GM12865 (cell line): Measurements from ENCODE around the gene STXBP2.

Experiments
- DNase-seq: peaks from one replicate; pipeline ENCODE4 v3.0.0; 2010; ENCODE audit warnings: low read depth
- H3K4me3 ChIP-seq: 2 replicates; pipeline ENCODE4 v1.5.1; 2011; ENCODE audit warnings: mild to moderate bottlenecking, low read depth, low read length, control low read depth
- TF ChIP-seq, protein P1 (sequence below): IDR thresholded peaks from 2 replicates; pipeline ENCODE4 v1.5.1; 2011; ENCODE audit warnings: low read length, control low read depth, low read depth, inconsistent platforms; ENCODE audit not compliant: insufficient read depth; ENCODE audit errors: missing control alignments

The STXBP2 gene

GRCh38 chr19:7691497-7691896 is 54.6 kb downstream of the STXBP2 start:
- TF ChIP-seq, protein P1, sequence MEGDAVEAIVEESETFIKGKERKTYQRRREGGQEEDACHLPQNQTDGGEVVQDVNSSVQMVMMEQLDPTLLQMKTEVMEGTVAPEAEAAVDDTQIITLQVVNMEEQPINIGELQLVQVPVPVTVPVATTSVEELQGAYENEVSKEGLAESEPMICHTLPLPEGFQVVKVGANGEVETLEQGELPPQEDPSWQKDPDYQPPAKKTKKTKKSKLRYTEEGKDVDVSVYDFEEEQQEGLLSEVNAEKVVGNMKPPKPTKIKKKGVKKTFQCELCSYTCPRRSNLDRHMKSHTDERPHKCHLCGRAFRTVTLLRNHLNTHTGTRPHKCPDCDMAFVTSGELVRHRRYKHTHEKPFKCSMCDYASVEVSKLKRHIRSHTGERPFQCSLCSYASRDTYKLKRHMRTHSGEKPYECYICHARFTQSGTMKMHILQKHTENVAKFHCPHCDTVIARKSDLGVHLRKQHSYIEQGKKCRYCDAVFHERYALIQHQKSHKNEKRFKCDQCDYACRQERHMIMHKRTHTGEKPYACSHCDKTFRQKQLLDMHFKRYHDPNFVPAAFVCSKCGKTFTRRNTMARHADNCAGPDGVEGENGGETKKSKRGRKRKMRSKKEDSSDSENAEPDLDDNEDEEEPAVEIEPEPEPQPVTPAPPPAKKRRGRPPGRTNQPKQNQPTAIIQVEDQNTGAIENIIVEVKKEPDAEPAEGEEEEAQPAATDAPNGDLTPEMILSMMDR: no peak
- no peak overlapping the region for H3K4me3 ChIP-seq
- no peak for DNase-seq

DNA sequence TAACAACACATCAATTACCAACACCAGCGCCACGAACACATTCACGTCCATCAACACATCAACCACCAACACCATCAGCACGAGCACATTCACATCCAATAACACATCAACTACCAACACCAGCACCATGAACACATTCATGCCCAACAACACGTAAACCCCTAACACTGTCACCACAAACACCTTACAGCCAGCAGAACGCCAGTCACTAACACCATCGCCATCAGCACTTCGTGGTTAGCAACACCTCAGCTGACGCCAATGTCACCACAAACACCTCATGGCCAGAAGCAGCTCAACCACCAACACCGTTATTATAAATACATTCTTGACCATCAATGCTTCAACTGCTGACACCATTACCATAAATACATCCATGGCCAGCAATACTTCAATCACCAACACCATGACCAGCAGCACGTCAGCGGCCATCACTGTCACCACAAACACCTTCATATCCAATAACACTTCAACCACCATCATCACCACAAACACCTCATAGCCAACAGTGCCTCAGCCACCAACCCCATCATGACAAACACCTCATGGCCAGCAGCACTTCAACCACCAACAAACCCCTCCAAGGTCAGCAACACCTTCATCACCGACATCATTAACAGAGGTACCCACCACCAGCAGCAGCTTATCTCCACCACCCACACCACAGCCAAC is 55.6 kb downstream of the STXBP2 start:
- no peak for DNase-seq
- TF ChIP-seq, protein P1: no peak
- H3K4me3 ChIP-seq: no peak overlapping the region

DNA sequence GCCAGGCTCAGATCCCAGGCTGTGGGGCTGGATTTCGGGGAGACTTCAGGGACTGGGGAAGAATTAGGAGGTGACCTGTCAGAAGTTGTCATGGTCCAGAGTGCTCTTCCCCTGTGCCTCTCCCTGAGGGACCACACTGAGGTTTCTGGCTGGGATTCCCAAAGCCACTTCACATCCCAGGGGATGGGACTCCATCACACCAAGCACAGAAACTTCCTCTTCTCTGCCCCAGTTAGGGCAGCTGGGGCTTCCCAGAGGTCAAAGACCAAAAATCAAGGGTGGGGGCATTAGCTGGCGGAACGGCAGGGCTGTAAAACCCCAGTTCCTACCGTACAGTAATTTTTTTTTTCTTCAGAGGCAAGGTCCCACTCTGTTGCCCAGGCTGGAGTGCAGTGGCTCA is 57.6 kb downstream of the STXBP2 start:
- TF ChIP-seq, protein P1: no peak
- 0 out of 2 replicates have a peak overlapping the region, but pooled peaks have one; percentile 1 for H3K4me3 ChIP-seq
- DNase-seq: peak; percentile 50
